ENCODE results near the gene DIRAS3.

Gene DIRAS3, protein sequence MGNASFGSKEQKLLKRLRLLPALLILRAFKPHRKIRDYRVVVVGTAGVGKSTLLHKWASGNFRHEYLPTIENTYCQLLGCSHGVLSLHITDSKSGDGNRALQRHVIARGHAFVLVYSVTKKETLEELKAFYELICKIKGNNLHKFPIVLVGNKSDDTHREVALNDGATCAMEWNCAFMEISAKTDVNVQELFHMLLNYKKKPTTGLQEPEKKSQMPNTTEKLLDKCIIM

DNA sequence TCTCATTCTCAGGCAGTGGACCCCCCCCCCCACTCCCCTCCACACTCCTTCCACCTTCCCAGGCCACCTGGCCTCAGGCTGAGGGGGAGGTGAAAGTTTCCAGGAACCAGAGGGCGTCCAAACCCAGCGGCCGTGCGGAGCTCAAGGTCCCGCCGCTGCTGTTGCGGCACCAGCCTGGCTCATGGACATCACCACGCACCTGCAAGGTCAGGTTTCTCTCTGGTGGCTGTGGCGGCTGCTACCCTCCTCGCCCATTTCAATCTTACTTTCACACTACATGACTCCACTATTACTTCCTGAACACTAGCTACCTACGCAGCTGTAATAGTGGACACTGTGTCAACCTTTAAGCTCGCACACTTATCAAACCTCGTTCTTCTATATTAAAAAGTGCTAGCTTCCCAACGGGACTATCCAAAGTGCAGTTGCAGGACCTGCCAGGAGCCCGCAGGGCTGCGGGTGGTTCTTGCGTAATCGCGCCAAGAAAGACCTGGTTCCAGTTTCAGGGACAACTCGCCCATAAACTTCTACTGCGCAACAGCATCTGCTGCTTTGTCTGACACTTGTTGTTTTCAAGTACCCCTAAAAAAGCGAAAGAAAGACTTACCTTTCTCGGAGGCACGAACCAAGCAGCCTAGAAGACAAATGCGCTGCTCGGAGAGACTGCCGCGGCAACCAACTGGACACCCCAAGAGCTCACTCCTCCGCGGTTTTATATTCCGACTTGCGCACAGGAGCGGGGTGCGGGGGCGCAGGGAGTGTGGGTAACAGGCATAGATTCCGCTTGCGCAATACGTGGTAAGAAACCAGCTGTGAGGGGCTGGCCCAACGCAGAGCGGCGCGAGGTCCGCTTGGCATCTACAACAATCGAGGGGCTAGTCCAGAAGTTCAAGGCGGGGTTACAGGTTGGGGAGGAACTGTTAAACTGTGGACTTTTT, at the start of gene DIRAS3:
Gene DIRAS3, minus strand, starts transcription at position 687 of the 938 bp plus-strand sequence. CDS start 3,330 bp downstream, outside the sequence.
- peak; percentile 59 for DNase-seq

DNA sequence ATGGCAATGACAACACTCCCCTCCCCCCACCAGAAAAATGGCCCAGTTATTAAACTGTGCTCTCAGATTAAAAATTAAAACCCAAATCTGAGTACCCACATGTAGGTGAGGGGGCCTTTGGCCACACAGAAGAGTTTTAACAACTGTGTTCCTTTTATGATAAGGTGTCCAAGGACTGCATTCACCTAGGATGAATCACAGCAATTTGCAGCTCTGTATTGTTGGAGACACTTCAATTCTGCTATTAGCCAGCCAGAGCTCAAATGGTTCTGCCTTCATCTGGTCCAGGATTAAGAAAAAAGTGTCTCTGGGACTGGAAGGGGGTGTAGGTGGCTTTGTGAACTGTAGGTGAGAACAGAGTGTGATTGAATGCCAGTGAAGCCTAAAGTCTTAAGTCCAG, 43.3 kb upstream of the DIRAS3 start:
- H3K36me3 ChIP-seq (replicated peaks), result no peaks in the 10 kb centered on the region
- no peak overlapping the region for H3K27ac ChIP-seq
- TF ChIP-seq, protein P1, sequence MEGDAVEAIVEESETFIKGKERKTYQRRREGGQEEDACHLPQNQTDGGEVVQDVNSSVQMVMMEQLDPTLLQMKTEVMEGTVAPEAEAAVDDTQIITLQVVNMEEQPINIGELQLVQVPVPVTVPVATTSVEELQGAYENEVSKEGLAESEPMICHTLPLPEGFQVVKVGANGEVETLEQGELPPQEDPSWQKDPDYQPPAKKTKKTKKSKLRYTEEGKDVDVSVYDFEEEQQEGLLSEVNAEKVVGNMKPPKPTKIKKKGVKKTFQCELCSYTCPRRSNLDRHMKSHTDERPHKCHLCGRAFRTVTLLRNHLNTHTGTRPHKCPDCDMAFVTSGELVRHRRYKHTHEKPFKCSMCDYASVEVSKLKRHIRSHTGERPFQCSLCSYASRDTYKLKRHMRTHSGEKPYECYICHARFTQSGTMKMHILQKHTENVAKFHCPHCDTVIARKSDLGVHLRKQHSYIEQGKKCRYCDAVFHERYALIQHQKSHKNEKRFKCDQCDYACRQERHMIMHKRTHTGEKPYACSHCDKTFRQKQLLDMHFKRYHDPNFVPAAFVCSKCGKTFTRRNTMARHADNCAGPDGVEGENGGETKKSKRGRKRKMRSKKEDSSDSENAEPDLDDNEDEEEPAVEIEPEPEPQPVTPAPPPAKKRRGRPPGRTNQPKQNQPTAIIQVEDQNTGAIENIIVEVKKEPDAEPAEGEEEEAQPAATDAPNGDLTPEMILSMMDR (IDR thresholded peaks at IDR 0.05; ENCODE audit: low read depth, low read length, missing control alignments), result no peak
- H3K4me3 ChIP-seq (ENCODE audit: low read depth, low read length), result no peak overlapping the region
- no peak for DNase-seq
- in situ Hi-C loops (cut with HindIII; ENCODE audit: low pct_ligation_motif_present, low sequenced_read_pairs), result no loop called here
- no peaks in the 10 kb centered on the region for H3K27me3 ChIP-seq (replicated peaks)

More for the DNA sequence above, at the start of gene DIRAS3:
- in situ Hi-C loops (cut with HindIII; ENCODE audit: low pct_ligation_motif_present, low sequenced_read_pairs), result no loop called here
- Histone ChIP-seq H3K4me3 (ENCODE audit: low read depth, low read length) (peak within 1 kb of the TSS; percentile 58), H3K27me3 (replicated peaks) (no peaks in the 10 kb centered on the region), H3K27ac (no peak within 1 kb of the TSS), H3K36me3 (replicated peaks) (no peaks in the 10 kb centered on the region)
- TF ChIP-seq, protein P1 (IDR thresholded peaks at IDR 0.05; ENCODE audit: low read depth, low read length, missing control alignments), result no peak

DNA sequence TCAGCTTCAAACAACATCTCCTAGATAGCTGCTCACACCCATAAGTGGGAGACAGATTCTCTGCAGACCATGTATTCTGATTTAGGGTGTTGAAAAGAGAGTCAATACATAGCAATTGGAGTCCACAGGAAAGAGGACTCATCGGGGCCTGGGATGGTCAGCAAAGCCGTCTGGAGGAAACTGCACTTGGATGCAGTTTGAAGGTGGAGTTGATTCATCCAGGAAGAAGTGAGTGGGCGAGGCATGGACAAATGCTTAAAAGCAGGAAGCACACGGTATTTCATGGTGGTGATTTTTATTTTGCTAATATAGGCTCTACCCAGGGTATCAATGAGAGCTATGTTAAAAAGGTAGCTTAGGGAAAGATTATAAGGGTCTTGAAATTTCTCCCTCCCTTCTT, 36.8 kb upstream of the DIRAS3 start:
- no peak overlapping the region for H3K4me3 ChIP-seq (ENCODE audit: low read depth, low read length)
- in situ Hi-C loops (cut with HindIII; ENCODE audit: low pct_ligation_motif_present, low sequenced_read_pairs), result no loop called here
- no peak overlapping the region for H3K27ac ChIP-seq
- peak; percentile 6 for DNase-seq
- no peaks in the 10 kb centered on the region for H3K27me3 ChIP-seq (replicated peaks)
- H3K36me3 ChIP-seq (replicated peaks), result no peaks in the 10 kb centered on the region
- TF ChIP-seq, protein P1 (IDR thresholded peaks at IDR 0.05; ENCODE audit: low read depth, low read length, missing control alignments), result no peak

DNA sequence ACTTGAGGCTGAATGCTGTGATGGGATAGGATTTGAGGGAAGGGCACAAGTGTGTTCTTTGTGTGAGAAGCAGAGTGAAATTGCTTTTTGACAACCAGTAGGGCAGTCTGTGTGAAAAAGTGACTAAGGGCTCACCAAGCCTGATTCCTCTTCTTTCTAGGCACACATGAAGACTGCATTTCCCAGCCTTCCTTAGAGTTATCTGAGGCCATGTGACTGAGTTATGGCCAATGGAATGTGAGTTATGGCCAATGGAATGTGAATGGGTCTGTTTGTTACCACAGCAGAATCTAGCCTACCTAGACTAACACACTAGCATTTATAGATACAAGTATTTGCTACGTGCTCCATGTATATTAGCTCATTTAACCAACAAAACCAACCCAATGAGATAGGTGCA, 35.3 kb upstream of the DIRAS3 start:
- in situ Hi-C loops (cut with HindIII; ENCODE audit: low pct_ligation_motif_present, low sequenced_read_pairs), result no loop called here
- no peak overlapping the region for H3K27ac ChIP-seq
- no peaks in the 10 kb centered on the region for H3K36me3 ChIP-seq (replicated peaks)
- H3K4me3 ChIP-seq (ENCODE audit: low read depth, low read length), result no peak overlapping the region
- no peak for DNase-seq
- no peaks in the 10 kb centered on the region for H3K27me3 ChIP-seq (replicated peaks)
- TF ChIP-seq, protein P1 (IDR thresholded peaks at IDR 0.05; ENCODE audit: low read depth, low read length, missing control alignments), result no peak

GRCh38 chr1:68083686-68084085, 33.3 kb upstream of the DIRAS3 start:
- TF ChIP-seq, protein P1 (IDR thresholded peaks at IDR 0.05; ENCODE audit: low read depth, low read length, missing control alignments), result no peak
- Histone ChIP-seq H3K4me3 (ENCODE audit: low read depth, low read length) (no peak overlapping the region), H3K27me3 (replicated peaks) (no peaks in the 10 kb centered on the region), H3K27ac (no peak overlapping the region), H3K36me3 (replicated peaks) (no peaks in the 10 kb centered on the region)
- no peak for DNase-seq
- in situ Hi-C loops (cut with HindIII; ENCODE audit: low pct_ligation_motif_present, low sequenced_read_pairs), result no loop called here

All from brain microvascular endothelial cell (primary cell).